A549 (cell line): ENCODE measurements around the gene PTBP2.

Experiments
- EP300 ChIP-seq, 2 experiments: fragments of >200 bp; sonication (Bioruptor Twin); formaldehyde crosslinking; IDR thresholded peaks; 2 replicates in 1 of 2; 3 replicates in 1 of 2; pipeline ENCODE4 v1.6.1; 2016 to 2017
- RAD21 ChIP-seq, 2 experiments: fragments of >200 bp in 1 of 2; sonication (Bioruptor Twin) in 1 of 2; formaldehyde crosslinking in 1 of 2; IDR thresholded peaks in 1 of 2; conservative IDR thresholded peaks in 1 of 2; 2 replicates in 1 of 2; 3 replicates in 1 of 2; pipeline ENCODE4 v1.6.1; 2012 to 2018; ENCODE audit warnings: inconsistent platforms in 1 of 2
- TF ChIP-seq, protein P1 (sequence below): fragments of >200 bp; sonication (Bioruptor Twin); formaldehyde crosslinking; IDR thresholded peaks from 3 replicates; pipeline ENCODE4 v1.5.1; 2016

DNA sequence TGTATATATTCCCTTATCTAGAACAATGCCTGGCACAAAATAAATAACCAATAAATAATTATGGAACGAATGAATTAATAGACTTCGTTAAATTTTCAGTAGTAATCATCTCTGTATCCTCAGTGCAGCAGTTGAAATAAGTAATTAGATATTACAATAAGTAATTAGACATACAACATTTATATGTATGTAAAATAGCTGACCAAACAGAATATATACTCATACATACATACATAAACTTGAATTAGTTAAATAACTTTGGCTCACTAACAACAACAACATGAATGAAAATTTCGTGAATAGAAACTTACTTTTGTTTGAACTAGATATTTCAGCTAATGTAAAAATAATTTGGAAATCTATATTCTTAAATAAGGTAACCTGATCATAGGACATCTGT is 14.6 kb upstream of the PTBP2 start:
- TF ChIP-seq EP300 (IDR thresholded peaks at IDR 0.05) (no peak), RAD21 (conservative IDR thresholded peaks at IDR 0.05 in 1 of 2, IDR thresholded peaks at IDR 0.05 in 1 of 2) (no peak)
- TF ChIP-seq, protein P1, sequence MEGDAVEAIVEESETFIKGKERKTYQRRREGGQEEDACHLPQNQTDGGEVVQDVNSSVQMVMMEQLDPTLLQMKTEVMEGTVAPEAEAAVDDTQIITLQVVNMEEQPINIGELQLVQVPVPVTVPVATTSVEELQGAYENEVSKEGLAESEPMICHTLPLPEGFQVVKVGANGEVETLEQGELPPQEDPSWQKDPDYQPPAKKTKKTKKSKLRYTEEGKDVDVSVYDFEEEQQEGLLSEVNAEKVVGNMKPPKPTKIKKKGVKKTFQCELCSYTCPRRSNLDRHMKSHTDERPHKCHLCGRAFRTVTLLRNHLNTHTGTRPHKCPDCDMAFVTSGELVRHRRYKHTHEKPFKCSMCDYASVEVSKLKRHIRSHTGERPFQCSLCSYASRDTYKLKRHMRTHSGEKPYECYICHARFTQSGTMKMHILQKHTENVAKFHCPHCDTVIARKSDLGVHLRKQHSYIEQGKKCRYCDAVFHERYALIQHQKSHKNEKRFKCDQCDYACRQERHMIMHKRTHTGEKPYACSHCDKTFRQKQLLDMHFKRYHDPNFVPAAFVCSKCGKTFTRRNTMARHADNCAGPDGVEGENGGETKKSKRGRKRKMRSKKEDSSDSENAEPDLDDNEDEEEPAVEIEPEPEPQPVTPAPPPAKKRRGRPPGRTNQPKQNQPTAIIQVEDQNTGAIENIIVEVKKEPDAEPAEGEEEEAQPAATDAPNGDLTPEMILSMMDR, result no peak
